Activated T-cell treated with anti-CD3 and anti-CD28 coated beads, Interleukin-2, amount 50 U/mL, for 72 hours (primary cell): ENCODE data around the gene SPECC1. TPM values are rescaled to one million over a fixed set of nuclear protein-coding genes. Genes with fewer than 3 reads are reported as not detected.

ENCODE experiments used
- ATAC-seq, 2 donors: fragments of 150-1000 bp; cut with Tn5 transposase; replicated peaks in 1 of 2; 2 replicates each; pipeline ENCODE4 v1.10.0; 2021; ENCODE audit warnings: moderate library complexity in 2 of 2, mild to moderate bottlenecking in 1 of 2
- DNase-seq, 2 donors: peaks; one replicate each; pipeline ENCODE4 v3.0.0; 2021 to 2022; ENCODE audit warnings: mixed read lengths in 1 of 2
- H3K27ac Mint-ChIP-seq: one replicate; pipeline ENCODE4 v1.8.0; 2022; ENCODE audit warnings: mild to moderate bottlenecking, moderate library complexity, mixed read lengths
- H3K27me3 Mint-ChIP-seq: one replicate; pipeline ENCODE4 v1.8.0; 2022; ENCODE audit warnings: low read depth, mixed read lengths
- H3K36me3 Mint-ChIP-seq, 2 donors: one replicate each; pipeline ENCODE4 v1.8.0; 2022; ENCODE audit warnings: mixed read lengths in 2 of 2, mild to moderate bottlenecking in 1 of 2; ENCODE audit not compliant: insufficient read depth in 2 of 2
- H3K4me1 Mint-ChIP-seq: one replicate; pipeline ENCODE4 v1.8.0; 2022; ENCODE audit warnings: low read depth, mixed read lengths
- H3K4me3 Mint-ChIP-seq, 2 donors: one replicate each; pipeline ENCODE4 v1.8.0; 2022; ENCODE audit warnings: mild to moderate bottlenecking in 2 of 2, mixed read lengths in 2 of 2, moderate library complexity in 2 of 2
- H3K9me3 Mint-ChIP-seq, 2 donors: one replicate each; pipeline ENCODE4 v1.8.0; 2022; ENCODE audit warnings: mixed read lengths in 2 of 2
- total RNA-seq, 2 donors: library from RNA; stranded (reverse); gene quantifications; one replicate each; pipeline ENCODE4 v1.2.3, GENCODE V29; 2022

Gene SPECC1
- total RNA-seq, 2 donors from 2014 or later, result 10.3 to 12.9 TPM

DNA sequence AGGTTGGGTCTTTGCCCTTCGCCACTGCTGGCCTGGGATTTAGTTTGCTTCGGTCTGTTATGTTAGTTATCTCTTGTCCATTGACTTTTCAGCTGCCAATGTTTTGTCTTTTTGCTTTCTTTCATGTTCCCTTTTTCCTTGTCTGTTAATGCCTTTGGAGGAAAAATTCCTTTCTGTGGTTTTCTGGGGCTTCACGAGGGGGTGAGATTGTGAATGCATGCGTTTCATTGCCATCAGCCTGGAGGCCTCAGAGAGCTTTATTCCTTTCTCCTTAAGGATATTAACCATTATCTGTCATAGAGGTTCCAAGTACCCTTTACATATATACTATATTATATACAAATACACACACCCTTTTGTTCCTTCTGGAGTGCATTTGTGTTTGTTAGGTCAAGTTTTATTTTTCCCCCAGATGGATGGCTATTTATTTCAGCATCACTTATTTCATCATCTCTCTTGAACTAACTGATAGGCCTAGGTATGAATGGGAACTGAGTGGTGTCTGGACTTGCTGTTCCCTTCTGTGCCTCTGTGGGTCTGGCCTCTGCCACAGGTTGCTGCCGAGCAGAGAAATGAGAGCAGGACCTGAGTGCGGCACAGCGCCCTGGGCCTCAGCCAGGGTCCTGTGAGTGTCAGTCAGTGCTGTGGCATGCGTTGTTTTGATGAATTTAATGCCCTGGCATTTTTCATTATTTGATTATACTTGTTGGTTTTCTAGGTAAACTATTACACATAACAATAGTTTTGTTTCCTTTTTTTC is 264.8 kb downstream of the SPECC1 start:
- ATAC-seq (peak; percentile 66 to 74), DNase-seq (peak in 1 of 2 donors; percentile 24)
- no peaks in the 10 kb centered on the region for H3K27me3 Mint-ChIP-seq
- peaks cover 0 to 2% of the 10 kb centered on the region in 2 donors for H3K36me3 Mint-ChIP-seq
- peak overlapping the region; percentile 32 to 55 for H3K4me3 Mint-ChIP-seq
- H3K9me3 Mint-ChIP-seq, result no peaks in the 10 kb centered on the region
- peaks cover 68% of the 10 kb centered on the region for H3K4me1 Mint-ChIP-seq
- peak overlapping the region; percentile 89 for H3K27ac Mint-ChIP-seq

DNA sequence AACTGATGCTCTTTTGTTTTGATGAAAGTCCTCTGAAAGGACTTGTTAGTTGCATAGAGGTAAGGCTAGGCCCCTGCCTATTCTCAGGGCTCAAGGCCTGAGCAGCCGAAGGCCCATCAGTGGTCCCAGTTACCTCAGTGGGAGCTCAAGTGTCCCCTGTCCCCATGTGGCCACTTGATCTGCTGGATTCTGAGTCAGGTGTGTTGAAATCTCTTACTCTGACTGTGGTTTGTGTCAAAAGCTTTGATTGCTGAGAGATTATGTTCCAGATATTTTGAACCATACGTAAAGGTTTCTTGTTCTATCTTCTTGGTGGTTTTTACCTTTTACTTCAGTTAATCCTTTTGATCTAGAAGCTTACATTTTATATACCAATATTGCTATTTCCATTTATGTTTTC is 266.5 kb downstream of the SPECC1 start:
- Mint-ChIP-seq H3K4me1 (peaks cover 77% of the 10 kb centered on the region), H3K36me3 (peaks cover 0 to 2% of the 10 kb centered on the region in 2 donors), H3K4me3 (no peak overlapping the region), H3K9me3 (no peaks in the 10 kb centered on the region), H3K27ac (no peak overlapping the region), H3K27me3 (no peaks in the 10 kb centered on the region)
- no peak for DNase-seq
- peak; percentile 54 to 64 for ATAC-seq

DNA sequence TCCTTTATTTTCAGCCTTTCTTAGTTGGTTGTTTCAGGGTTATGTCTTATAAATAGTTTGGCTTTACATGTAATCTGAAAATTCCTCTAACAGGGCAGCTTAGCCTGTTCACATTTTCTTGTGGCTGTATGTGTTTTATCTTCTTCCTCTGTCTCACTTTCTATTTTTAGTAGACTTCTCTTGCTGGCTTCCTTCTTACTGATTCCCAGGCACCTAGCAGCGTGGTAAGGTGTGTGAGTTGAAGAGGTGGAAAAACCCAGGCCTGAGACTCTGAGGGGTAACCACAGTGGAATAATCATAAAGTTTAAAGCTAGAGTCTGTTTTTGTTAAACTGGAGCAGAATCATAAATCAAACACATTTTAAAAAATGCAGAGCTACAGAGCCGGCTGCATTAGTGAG is 267.3 kb downstream of the SPECC1 start:
- DNase-seq, result no peak
- Mint-ChIP-seq H3K36me3 (peaks cover 0 to 3% of the 10 kb centered on the region in 2 donors), H3K4me3 (peak overlapping the region; percentile 47 to 61), H3K9me3 (no peaks in the 10 kb centered on the region), H3K4me1 (peaks cover 77% of the 10 kb centered on the region), H3K27ac (peak overlapping the region; percentile 74), H3K27me3 (no peaks in the 10 kb centered on the region)
- ATAC-seq, result no peak

DNA sequence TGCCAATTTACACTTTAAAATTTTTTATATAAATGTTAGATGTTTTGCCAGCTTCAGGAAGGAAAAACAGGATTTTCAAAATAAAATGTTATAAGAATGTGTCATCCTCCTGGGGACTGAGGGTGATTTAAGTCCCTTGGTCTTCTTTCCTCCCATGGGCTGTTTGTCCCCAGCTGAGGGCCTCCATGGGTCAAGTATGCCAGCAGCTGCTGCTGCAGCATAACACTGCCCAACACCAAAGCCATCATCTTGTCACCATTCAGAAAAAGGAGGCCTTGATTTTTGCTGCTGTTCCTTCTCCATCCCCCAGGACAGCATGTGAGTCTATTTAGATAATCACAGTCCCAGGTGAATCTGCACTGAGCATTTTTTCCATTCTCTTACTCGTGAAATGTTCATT is 269.6 kb downstream of the SPECC1 start:
- Mint-ChIP-seq H3K27me3 (no peaks in the 10 kb centered on the region), H3K9me3 (no peaks in the 10 kb centered on the region), H3K27ac (no peak overlapping the region), H3K4me1 (peaks cover 70% of the 10 kb centered on the region), H3K36me3 (peaks cover 0 to 2% of the 10 kb centered on the region in 2 donors), H3K4me3 (no peak overlapping the region)
- no peak for DNase-seq
- no peak for ATAC-seq

DNA sequence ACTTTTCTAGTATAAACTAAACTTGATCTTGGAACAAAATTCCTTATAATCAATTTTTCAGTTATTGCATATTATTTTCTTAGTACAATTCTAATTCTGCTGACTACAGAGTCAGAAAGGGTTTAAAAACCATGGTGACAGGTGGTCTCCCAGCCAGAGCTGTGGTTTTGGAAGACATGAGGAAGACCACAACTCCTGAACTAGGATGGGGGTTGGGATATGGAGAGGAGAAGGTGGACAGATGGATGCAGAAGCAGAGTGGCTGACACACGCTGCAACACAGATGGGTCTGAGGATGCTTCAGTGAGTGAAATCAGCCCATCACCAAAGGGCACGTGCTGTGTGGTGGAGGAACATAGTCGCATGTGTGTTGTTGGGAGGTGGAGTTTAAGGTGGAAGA is 270.5 kb downstream of the SPECC1 start:
- H3K4me1 Mint-ChIP-seq, result peaks cover 69% of the 10 kb centered on the region
- H3K27me3 Mint-ChIP-seq, result no peaks in the 10 kb centered on the region
- ATAC-seq (no peak), DNase-seq (no peak)
- H3K9me3 Mint-ChIP-seq, result no peaks in the 10 kb centered on the region
- H3K27ac Mint-ChIP-seq, result no peak overlapping the region
- no peak overlapping the region for H3K4me3 Mint-ChIP-seq
- H3K36me3 Mint-ChIP-seq, result peaks cover 0 to 2% of the 10 kb centered on the region in 2 donors

DNA sequence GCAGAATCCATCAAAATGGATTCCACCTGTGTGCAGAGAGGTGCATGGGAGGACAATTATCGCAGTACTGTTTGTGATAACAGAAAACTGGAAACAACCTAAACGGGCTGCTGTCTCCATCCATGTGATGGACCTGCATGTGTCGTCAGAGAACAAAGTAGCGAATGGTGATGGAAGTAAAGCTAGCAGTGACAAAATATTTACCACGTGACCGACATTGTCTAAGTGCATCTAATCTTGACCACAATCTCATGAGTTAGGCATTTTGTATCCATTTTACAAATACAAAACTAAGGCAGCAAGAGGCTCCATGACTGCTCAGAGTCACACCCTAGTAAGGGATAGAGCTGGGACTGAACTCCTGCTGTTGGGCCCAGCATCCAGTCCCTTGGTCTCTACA is 270.9 kb downstream of the SPECC1 start:
- H3K4me1 Mint-ChIP-seq, result peaks cover 72% of the 10 kb centered on the region
- DNase-seq (no peak), ATAC-seq (no peak)
- H3K36me3 Mint-ChIP-seq, result peaks cover 0 to 2% of the 10 kb centered on the region in 2 donors
- H3K27me3 Mint-ChIP-seq, result no peaks in the 10 kb centered on the region
- H3K4me3 Mint-ChIP-seq, result no peak overlapping the region
- H3K27ac Mint-ChIP-seq, result no peak overlapping the region
- H3K9me3 Mint-ChIP-seq, result no peaks in the 10 kb centered on the region

DNA sequence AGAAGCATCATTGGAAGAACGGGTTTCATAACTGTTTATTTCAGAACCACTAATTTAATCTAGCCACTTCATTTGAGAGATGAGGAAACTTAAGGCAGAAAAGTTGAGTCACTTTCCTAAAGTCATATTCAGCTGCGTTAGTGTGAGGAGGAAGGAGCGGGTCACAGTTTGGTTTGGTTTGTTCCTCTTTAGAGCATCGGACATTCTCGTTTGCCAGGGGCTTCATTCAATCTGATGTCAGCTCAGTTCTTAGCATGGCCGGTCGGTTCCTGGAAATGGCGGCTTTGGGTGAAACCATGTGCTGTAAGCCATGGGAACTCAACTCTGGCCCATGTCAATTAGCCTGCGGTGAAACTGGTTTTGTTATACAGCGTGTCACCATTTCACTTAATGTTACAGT is 271.7 kb downstream of the SPECC1 start:
- DNase-seq (peak in 1 of 2 donors; percentile 18), ATAC-seq (peak; percentile 51 to 60)
- Mint-ChIP-seq H3K4me1 (peaks cover 66% of the 10 kb centered on the region), H3K27me3 (no peaks in the 10 kb centered on the region), H3K9me3 (no peaks in the 10 kb centered on the region), H3K36me3 (peaks cover 0 to 2% of the 10 kb centered on the region in 2 donors), H3K4me3 (no peak overlapping the region), H3K27ac (no peak overlapping the region)

DNA sequence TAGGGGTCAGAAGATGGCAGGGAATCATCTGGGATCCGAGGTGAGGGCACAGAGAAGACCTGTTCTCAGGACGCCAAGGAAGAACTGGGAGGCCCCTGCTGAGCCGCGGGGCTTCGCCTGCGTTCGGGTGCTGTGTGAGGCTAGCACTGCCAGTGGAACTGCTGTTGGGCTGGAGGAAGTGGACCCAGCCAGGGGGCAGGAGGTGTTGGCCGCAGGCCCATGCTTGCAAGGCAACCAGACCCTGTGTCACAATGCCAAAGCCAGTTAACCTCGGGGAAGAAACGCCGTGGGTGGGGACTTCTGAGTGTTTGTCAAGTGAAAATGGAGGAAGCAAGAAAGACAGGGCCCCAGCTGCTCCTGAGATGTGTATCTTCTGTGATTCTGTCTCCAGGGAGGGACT is 272.7 kb downstream of the SPECC1 start:
- no peak overlapping the region for H3K27ac Mint-ChIP-seq
- ATAC-seq, result no peak

DNA sequence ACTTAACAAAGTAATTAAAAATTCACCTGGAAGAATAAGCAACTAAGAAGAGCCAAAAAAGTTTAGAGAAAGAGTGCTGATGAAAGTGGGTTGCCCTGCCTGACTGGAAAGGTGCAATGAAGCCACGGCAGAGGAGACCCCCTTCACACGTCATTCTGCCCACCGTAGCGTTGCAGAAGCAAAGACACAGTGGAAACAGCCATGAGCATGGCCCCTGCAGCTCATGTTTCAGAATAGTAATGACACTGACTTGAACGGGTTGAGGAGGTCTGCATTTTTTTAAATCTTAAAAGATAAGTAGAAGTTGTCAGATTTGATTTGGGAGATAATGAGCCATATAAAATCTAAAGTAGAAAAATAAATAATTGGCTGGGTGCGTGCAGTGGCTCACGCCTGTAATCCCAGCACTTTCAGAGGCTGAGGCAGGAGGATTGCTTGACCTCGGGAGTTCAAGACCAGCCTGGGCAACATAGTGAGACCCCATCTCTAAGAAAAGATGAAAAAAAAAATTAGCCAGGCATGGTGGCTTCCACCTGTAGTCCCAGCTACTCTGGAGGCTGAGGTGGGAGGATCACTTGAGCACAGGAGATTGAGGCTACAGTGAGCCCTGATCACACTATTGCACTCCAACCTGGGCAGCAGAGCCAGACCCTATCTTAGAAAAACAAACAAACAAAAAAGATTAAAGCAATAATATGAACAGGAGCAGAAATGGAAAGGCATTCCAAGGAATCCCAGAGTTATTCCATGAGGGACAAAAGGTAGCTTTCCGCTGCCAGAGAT is 273.6 kb downstream of the SPECC1 start:
- no peak for DNase-seq
- peaks cover 0 to 2% of the 10 kb centered on the region in 2 donors for H3K36me3 Mint-ChIP-seq
- H3K9me3 Mint-ChIP-seq, result no peaks in the 10 kb centered on the region
- ATAC-seq, result no peak
- H3K27me3 Mint-ChIP-seq, result no peaks in the 10 kb centered on the region
- H3K27ac Mint-ChIP-seq, result no peak overlapping the region
- peaks cover 52% of the 10 kb centered on the region for H3K4me1 Mint-ChIP-seq
- H3K4me3 Mint-ChIP-seq, result no peak overlapping the region

More for the DNA sequence above, 272.7 kb downstream of the SPECC1 start:
- no peak for DNase-seq
- Mint-ChIP-seq H3K36me3 (peaks cover 0 to 2% of the 10 kb centered on the region in 2 donors), H3K27me3 (no peaks in the 10 kb centered on the region), H3K4me1 (peaks cover 56% of the 10 kb centered on the region), H3K4me3 (no peak overlapping the region), H3K9me3 (no peaks in the 10 kb centered on the region)

DNA sequence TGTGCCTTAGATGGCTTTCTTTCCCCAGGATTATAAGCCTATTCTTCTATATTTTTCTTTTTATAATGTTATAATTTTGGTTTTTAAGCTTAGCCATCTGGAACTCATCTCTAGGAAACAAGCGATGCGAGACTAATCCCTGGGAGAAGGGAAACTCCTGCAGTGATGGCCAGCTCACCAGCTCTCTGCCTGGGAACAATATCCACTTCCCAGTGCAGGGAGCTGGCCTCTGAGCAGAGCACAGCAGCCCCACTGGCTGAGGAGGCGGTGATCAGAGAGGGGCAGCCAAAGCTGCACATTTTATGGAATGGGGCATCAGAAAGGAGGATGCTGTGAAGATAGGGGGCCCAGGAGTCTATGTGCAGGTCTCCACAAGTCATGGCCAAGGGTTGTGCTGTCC is 274.9 kb downstream of the SPECC1 start:
- Mint-ChIP-seq H3K27ac (no peak overlapping the region), H3K4me3 (no peak overlapping the region), H3K27me3 (no peaks in the 10 kb centered on the region), H3K9me3 (no peaks in the 10 kb centered on the region), H3K4me1 (peaks cover 49% of the 10 kb centered on the region), H3K36me3 (peaks cover 0 to 2% of the 10 kb centered on the region in 2 donors)
- DNase-seq, result no peak
- ATAC-seq, result no peak

DNA sequence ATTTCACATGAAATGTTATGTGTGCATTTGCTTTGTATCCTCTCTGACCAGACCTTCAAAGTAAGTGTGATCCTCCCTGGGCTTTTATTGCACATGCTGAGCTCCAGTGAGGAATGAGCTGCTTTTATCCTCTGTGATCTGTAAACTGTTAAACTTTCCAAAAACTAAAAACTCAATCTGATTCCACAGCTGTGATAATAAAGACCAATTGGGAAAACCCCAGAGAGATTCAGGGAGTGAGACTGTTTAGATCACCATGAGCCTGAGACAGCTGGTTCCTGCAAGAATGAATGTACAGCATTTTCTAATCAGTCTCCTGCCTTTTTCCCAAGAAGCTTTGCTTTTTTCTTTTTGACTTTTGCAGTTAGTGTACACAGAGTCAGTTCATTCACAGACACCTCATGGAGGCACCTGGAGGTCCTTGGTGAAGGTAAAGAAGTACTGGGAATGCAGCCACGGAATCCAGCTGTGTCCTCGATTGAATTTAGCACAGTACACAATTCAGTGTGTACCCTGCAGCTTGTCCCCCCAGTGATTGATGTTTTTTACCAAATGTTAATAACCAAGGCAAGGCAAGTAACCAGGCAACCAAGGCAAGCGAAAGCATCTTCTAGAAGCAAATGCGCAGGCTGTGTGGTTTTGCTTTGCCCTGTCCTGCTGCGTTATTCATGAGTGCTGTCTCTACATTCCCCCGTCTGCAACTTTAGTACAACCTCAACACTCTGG is 275.6 kb downstream of the SPECC1 start:
- Mint-ChIP-seq H3K27ac (no peak overlapping the region), H3K27me3 (no peaks in the 10 kb centered on the region)
- ATAC-seq, result no peak

DNA sequence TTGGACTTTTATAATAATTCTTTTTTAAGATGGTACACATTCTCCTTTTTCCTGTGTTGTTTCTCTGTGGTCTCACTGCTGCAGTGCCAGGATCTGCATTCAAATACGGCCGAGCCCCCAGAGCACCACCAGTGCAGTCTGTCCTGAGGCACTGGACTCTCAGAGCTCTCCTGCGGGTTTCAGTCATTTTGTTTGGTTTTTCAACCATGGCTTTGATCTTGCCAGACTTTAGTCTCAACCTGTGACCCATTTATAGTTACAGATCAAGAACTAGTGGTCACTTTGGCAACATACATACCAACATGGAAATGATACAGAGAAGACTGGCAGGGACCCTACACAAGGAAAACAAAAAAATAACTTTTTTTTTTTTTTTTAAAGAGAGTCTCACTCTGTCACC is 280.8 kb downstream of the SPECC1 start:
- Mint-ChIP-seq H3K4me1 (peaks cover 11% of the 10 kb centered on the region), H3K36me3 (peaks cover 0 to 2% of the 10 kb centered on the region in 2 donors), H3K9me3 (peaks cover 3 to 4% of the 10 kb centered on the region in 2 donors), H3K4me3 (no peak overlapping the region), H3K27ac (no peak overlapping the region), H3K27me3 (no peaks in the 10 kb centered on the region)
- ATAC-seq (no peak), DNase-seq (no peak)

More for the DNA sequence above, 275.6 kb downstream of the SPECC1 start:
- Mint-ChIP-seq H3K4me3 (no peak overlapping the region), H3K4me1 (peaks cover 44% of the 10 kb centered on the region), H3K9me3 (no peaks in the 10 kb centered on the region), H3K36me3 (peaks cover 0 to 2% of the 10 kb centered on the region in 2 donors)
- DNase-seq, result no peak

DNA sequence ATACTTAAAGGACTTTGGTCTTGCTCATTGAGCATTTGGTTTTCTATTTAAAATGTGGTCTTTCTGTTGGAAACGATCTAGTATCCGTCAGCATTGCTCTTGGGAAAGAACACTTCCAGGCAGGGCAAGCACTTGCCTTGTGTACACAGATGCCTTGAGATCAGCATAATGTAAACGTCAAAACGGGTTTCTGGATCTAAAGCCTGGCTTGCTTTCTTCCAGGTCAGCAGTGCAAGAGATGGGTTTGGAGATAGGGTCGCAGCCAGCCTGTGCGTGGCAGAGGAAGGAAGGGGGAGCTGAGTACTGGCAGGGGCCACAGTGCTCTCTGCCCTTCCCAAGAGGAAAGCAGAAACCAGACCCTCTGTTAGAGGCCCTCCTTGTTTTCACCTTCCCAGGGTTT is 282.7 kb downstream of the SPECC1 start:
- Mint-ChIP-seq H3K9me3 (peaks cover 4 to 5% of the 10 kb centered on the region in 2 donors), H3K27ac (no peak overlapping the region), H3K36me3 (peaks cover 0 to 2% of the 10 kb centered on the region in 2 donors), H3K27me3 (no peaks in the 10 kb centered on the region), H3K4me3 (no peak overlapping the region), H3K4me1 (peaks cover 8% of the 10 kb centered on the region)
- no peak for ATAC-seq
- no peak for DNase-seq
